Brain microvascular endothelial cell (primary cell): ENCODE measurements around the gene IP6K3.

Experiments used
- DNase-seq: peaks from one replicate; pipeline ENCODE4 v3.0.0-alpha.2; 2020
- H3K27ac ChIP-seq: fragments of 250-450 bp; sonication (Bioruptor Pico); 2 replicates; pipeline ENCODE4 v1.5.1; 2020; ENCODE audit warnings: mild to moderate bottlenecking, moderate library complexity
- H3K27me3 ChIP-seq: fragments of 250-450 bp; sonication (Bioruptor Pico); replicated peaks from 2 replicates; pipeline ENCODE4 v1.5.1; 2020; ENCODE audit warnings: mild to moderate bottlenecking
- H3K36me3 ChIP-seq: fragments of 250-450 bp; sonication (Bioruptor Pico); replicated peaks from 2 replicates; pipeline ENCODE4 v1.5.1; 2020; ENCODE audit warnings: mild to moderate bottlenecking
- H3K4me3 ChIP-seq: 2 replicates; pipeline ENCODE4 v1.5.1; 2011; ENCODE audit warnings: low read depth, mild to moderate bottlenecking, control low read depth, low read length, moderate library complexity
- CTCF ChIP-seq: IDR thresholded peaks from 2 replicates; pipeline ENCODE4 v1.5.1; 2011; ENCODE audit warnings: low read depth, mild to moderate bottlenecking, moderate library complexity, low read length, control low read depth, inconsistent platforms; ENCODE audit errors: missing control alignments
- in situ Hi-C: cut with HindIII; loops from 2 replicates; pipeline ENCODE4 v1.10.0; 2017; ENCODE audit warnings: low sequenced_read_pairs, low pct_ligation_motif_present

IP6K3 gene

GRCh38 chr6:33689879-33690278 lies 56.8 kb downstream of the IP6K3 start:
- Histone ChIP-seq H3K4me3 (no peak overlapping the region), H3K27ac (no peak overlapping the region), H3K27me3 (no peaks in the 10 kb centered on the region), H3K36me3 (no peaks in the 10 kb centered on the region)
- DNase-seq, result no peak
- in situ Hi-C loops, result no loop called here
- TF ChIP-seq CTCF, result no peak

GRCh38 chr6:33689148-33689494 lies 57.6 kb downstream of the IP6K3 start:
- Histone ChIP-seq H3K36me3 (no peaks in the 10 kb centered on the region), H3K27ac (no peak overlapping the region), H3K27me3 (no peaks in the 10 kb centered on the region), H3K4me3 (no peak overlapping the region)
- TF ChIP-seq CTCF, result no peak
- no peak for DNase-seq
- in situ Hi-C loops, result no loop called here

- in situ Hi-C loops, result no loop called here
- no peak for DNase-seq
- TF ChIP-seq CTCF, result no peak
- Histone ChIP-seq H3K36me3 (no peaks in the 10 kb centered on the region), H3K4me3 (no peak overlapping the region), H3K27ac (no peak overlapping the region), H3K27me3 (no peaks in the 10 kb centered on the region)
Observed at GRCh38 chr6:33688451-33689147, 58.1 kb downstream of the IP6K3 start.

GRCh38 chr6:33688006-33688405 lies 58.7 kb downstream of the IP6K3 start:
- H3K27ac ChIP-seq, result no peak overlapping the region
- H3K4me3 ChIP-seq, result no peak overlapping the region
- DNase-seq, result no peak
- H3K27me3 ChIP-seq, result no peaks in the 10 kb centered on the region
- no peaks in the 10 kb centered on the region for H3K36me3 ChIP-seq
- in situ Hi-C loops, result no loop called here
- TF ChIP-seq CTCF, result no peak

- Histone ChIP-seq H3K36me3 (no peaks in the 10 kb centered on the region), H3K27me3 (no peaks in the 10 kb centered on the region), H3K27ac (no peak overlapping the region), H3K4me3 (no peak overlapping the region)
- DNase-seq, result no peak
- in situ Hi-C loops, result no loop called here
- no peak for TF ChIP-seq CTCF
Observed at GRCh38 chr6:33686981-33687975, 59.4 kb downstream of the IP6K3 start.
